Muscle of arm (tissue), 14 donors: ENCODE results near the gene C10orf88. TPM values are rescaled to one million over a fixed set of nuclear protein-coding genes. Genes with fewer than 3 reads are reported as not detected.

ENCODE experiments used
- DNase-seq: peaks from one replicate; pipeline ENCODE4 v3.0.0-alpha.2; 2013
- long read RNA-seq, 11 donors: transcript quantifications; one replicate each; lab custom pipeline, GENCODE V29; 2026
- polyA plus RNA-seq, 12 donors: library from polyadenylated mRNA; unstranded; fragments of 120-200 nt; gene quantifications; one replicate each; pipeline ENCODE4 v1.2.1, GENCODE V29; 2013; ENCODE audit not compliant: insufficient read length in 12 of 12

C10orf88 gene
- polyA plus RNA-seq, result 10 to 100 TPM in 11 of 12 donors, not detected in 1; 10.6 to 19.6 (median 14.5) TPM
- long read RNA-seq, donor 1, partial matches to known transcripts, result 0 of 3 reads
- long read RNA-seq, donor 1, other reads (novel, unspliced or antisense), result 0 of 3 reads
- long read RNA-seq, donor 2, partial matches to known transcripts, result 0 of 4 reads
- long read RNA-seq, donor 2, other reads (novel, unspliced or antisense), result 0 of 4 reads
- long read RNA-seq, donor 3, partial matches to known transcripts, result 0 of 4 reads
- long read RNA-seq, donor 3, other reads (novel, unspliced or antisense), result 0 of 4 reads
- long read RNA-seq, donor 4, result 0 reads
- long read RNA-seq, donor 5, result 0 reads
- long read RNA-seq, donor 6, partial matches to known transcripts, result 0 of 1 reads
- long read RNA-seq, donor 6, other reads (novel, unspliced or antisense), result 0 of 1 reads
- long read RNA-seq, donor 7, partial matches to known transcripts, result 0 of 1 reads
- long read RNA-seq, donor 7, other reads (novel, unspliced or antisense), result 0 of 1 reads
- long read RNA-seq, donor 8, partial matches to known transcripts, result 0 of 4 reads
- long read RNA-seq, donor 8, other reads (novel, unspliced or antisense), result 0 of 4 reads
- long read RNA-seq, donor 9, partial matches to known transcripts, result 0 of 4 reads
- long read RNA-seq, donor 9, other reads (novel, unspliced or antisense), result 0 of 4 reads
- long read RNA-seq, donor 10, partial matches to known transcripts, result 0 of 3 reads
- long read RNA-seq, donor 10, other reads (novel, unspliced or antisense), result 0 of 3 reads
- long read RNA-seq, donor 11, partial matches to known transcripts, result 0 of 5 reads
- long read RNA-seq, donor 11, other reads (novel, unspliced or antisense), result 0 of 5 reads

- peak; percentile 98 for DNase-seq
These were observed at the start of gene C10orf88 for GRCh38 chr10:122953902-122954730. TSS of gene C10orf88 (minus strand) at chr10:122954227. CDS start at chr10:122954178, 49 bp downstream.

- no peak for DNase-seq
These were observed 47.3 kb upstream of the C10orf88 start for GRCh38 chr10:123001370-123001769.

- no peak for DNase-seq
These were observed 46.1 kb upstream of the C10orf88 start for GRCh38 chr10:123000155-123000554.

- no peak for DNase-seq
These were observed 45.3 kb upstream of the C10orf88 start for GRCh38 chr10:122999347-122999746.

- no peak for DNase-seq
These were observed 44.9 kb upstream of the C10orf88 start for GRCh38 chr10:122998934-122999333.

GRCh38 chr10:122998360-122998917, 44.4 kb upstream of the C10orf88 start:
- DNase-seq, result no peak

- no peak for DNase-seq
These were observed 43.8 kb upstream of the C10orf88 start for GRCh38 chr10:122997864-122998263.

- DNase-seq, result no peak
These were observed 41.9 kb upstream of the C10orf88 start for GRCh38 chr10:122995936-122996335.

GRCh38 chr10:122993797-122994336, 39.8 kb upstream of the C10orf88 start:
- DNase-seq, result no peak

- DNase-seq, result no peak
These were observed 38.1 kb upstream of the C10orf88 start for GRCh38 chr10:122992031-122992585.

- no peak for DNase-seq
These were observed 36.3 kb upstream of the C10orf88 start for GRCh38 chr10:122990278-122990677.

- no peak for DNase-seq
These were observed 34.5 kb upstream of the C10orf88 start for GRCh38 chr10:122988501-122988900.

- DNase-seq, result no peak
These were observed 32.3 kb upstream of the C10orf88 start for GRCh38 chr10:122986335-122986734.

GRCh38 chr10:122984708-122985107, 30.7 kb upstream of the C10orf88 start:
- DNase-seq, result no peak

- DNase-seq, result no peak
These were observed 29.9 kb upstream of the C10orf88 start for GRCh38 chr10:122983898-122984297.

- DNase-seq, result peak; percentile 25
These were observed 27.0 kb upstream of the C10orf88 start for GRCh38 chr10:122981066-122981464.

- DNase-seq, result peak; percentile 96
These were observed 26.4 kb upstream of the C10orf88 start, which contains the start of gene PSTK for GRCh38 chr10:122980209-122981065. TSS of gene PSTK (plus strand) at chr10:122980401. CDS start at chr10:122980480, 79 bp downstream.

- DNase-seq, result no peak
These were observed 20.6 kb upstream of the C10orf88 start for GRCh38 chr10:122974543-122975064.

- no peak for DNase-seq
These were observed 20.0 kb upstream of the C10orf88 start for GRCh38 chr10:122974023-122974422.
